ENCODE data around the gene DDIAS. TPM values are rescaled to one million over a fixed set of nuclear protein-coding genes. Genes with fewer than 3 reads are reported as not detected.

Gene DDIAS, protein sequence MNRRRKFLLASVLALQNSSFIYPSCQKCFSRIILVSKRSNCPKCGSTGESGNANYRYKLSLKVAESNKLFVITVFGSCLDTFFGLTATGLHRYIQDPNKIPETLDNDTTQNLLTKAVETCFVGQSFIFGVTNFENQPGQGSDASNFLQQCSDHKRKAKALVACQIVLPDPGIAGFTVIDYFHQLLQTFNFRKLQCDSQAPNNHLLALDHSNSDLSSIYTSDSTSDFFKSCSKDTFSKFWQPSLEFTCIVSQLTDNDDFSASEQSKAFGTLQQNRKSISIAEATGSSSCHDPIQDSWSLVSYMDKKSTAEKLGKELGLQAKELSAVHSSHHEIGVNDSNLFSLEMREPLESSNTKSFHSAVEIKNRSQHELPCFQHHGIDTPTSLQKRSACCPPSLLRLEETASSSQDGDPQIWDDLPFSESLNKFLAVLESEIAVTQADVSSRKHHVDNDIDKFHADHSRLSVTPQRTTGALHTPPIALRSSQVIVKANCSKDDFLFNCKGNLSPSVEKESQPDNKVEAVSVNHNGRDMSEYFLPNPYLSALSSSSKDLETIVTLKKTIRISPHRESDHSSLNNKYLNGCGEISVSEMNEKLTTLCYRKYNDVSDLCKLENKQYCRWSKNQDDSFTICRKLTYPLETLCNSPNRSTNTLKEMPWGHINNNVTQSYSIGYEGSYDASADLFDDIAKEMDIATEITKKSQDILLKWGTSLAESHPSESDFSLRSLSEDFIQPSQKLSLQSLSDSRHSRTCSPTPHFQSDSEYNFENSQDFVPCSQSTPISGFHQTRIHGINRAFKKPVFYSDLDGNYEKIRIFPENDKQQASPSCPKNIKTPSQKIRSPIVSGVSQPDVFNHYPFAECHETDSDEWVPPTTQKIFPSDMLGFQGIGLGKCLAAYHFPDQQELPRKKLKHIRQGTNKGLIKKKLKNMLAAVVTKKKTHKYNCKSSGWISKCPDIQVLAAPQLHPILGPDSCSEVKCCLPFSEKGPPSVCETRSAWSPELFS
- 1.6 and 1.8 TPM in 2 replicates for total RNA-seq

DNA sequence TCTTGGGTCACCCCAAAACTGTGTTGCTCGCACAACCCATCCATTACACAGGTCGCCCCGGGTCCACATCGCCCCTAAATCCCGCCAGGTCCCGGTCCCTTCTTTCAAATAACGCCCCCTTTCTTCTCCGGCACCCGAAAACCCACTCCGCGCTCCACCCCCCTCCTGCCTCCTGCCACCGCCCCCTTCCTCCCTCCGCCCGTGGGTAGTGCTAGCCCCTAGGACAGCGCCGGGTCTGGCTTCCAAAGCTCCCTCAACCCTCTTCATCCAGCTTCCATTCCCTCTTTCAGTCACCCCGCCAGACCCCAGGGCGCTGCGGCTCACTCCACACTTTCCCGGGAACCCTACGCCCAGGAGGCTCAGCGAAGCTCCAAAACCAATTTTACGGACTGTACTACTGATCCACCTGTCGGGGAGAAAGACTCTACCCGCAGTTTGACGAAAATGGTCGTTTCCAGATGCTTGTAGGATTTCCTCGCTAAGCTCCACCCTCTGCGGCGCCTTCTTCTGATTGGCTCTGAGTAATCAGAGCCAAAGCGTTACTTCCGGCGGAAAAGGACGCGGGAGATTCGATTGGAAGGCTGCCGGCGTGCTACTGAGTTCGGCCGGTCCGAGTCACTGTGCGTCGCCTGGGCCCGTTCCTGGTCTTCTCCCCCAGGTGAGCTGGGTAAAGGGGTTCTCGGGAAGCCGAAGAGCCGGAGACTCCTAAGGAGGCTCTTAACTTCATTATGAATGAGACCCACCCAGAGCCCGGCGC lies at the start of gene DDIAS:
Gene DDIAS, plus strand, starts transcription at position 572 of the 757 bp plus-strand sequence. CDS start 13,003 bp downstream, outside the sequence.

DNA sequence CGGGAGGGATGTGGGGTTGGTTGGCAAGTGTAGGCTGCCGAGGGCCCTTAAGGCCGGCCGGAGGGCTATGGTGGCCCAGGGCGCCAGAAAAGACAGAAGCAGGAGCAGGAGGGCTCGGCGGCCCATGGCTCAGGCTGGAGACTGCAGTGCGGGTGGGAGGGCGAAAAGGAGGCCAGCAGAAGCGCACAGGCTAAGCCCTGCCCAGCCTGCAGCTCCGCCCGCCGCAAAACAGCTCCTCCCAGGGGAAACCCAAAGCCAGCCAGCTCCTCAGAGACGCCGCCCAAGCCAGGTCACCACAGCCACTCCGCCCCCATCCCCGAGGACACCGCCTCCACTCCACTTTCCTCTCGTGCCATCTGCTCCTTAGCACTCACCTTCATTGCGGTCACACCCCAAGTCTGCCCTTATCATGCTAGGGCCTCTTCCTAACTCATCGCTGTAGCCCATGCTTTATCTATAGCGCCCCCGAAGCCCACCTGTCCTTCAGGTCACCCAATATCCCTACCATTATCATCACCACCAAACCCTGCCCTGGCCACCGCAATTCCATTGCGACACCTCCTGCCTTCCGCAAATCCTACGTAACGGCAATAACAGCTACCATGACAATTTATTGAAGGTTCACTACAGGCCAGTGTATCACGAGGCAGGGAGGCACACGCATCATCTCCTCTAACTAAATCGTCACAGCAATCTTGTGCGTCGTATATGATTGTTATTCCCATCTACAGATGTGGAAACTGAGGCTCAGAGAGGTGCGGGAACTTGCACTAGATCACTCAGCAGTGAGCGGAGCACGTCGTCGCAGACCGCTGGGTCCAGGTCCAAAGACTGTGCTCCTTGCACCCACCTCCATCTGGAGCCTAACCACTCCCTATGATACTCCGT lies 1.0 kb upstream of the DDIAS start, which contains the start of gene PRCP:
Gene PRCP, minus strand, starts transcription at position 154 of the 888 bp plus-strand sequence. Its CDS starts 28 bp downstream, at position 126.

Other genes with a start within 250 kb of the DDIAS start
- gene FAM181B, start 167.9 kb upstream of the DDIAS start, total RNA-seq = not detected in 2 replicates
- gene PRCP, start 1.3 kb upstream of the DDIAS start, total RNA-seq = 223 and 241 TPM in 2 replicates
- 14.6 TPM in 2 replicates for gene RAB30, start 170.2 kb downstream of the DDIAS start, total RNA-seq

Data from dermis lymphatic vessel endothelial cell (primary cell).